A549 (cell line): ENCODE data around the gene PLIN5. TPM values are rescaled to one million over a fixed set of nuclear protein-coding genes. Genes with fewer than 3 reads are reported as not detected.

Source experiments
- ATAC-seq, 2 experiments: fragments of 200-7000 bp in 1 of 2; fragments of >200 bp in 1 of 2; cut with Nextera tagmentation in 1 of 2; cut with Tn5 transposase in 1 of 2; 3 replicates each; pipeline versions ENCODE4 v1.8.0 to v1.9.1; 2018 to 2020; ENCODE audit warnings: mild to moderate bottlenecking in 1 of 2, moderate library complexity in 1 of 2
- CTCF ChIA-PET: fragments of 300-600 bp; sonication (Branson Sonifier 250); formaldehyde crosslinking; extraction: SDS; loops from one replicate; lab custom pipeline; 2021; ENCODE audit warnings: antibody characterized with exemption, inconsistent platforms; lab: Yijun Ruan, JAX
- POLR2A ChIA-PET: fragments of 350-600 bp; formaldehyde crosslinking; extraction: SDS; loops from one replicate; lab custom pipeline; 2021; ENCODE audit warnings: antibody characterized with exemption, inconsistent platforms; lab: Yijun Ruan, JAX
- DNase-seq, 2 experiments: peaks; one replicate each; pipeline versions ENCODE4 v3.0.0 to v3.0.0-alpha.2; 2011 to 2016; ENCODE audit warnings: low read depth in 1 of 2, low spot score in 1 of 2
- FAIRE-seq: peaks from 2 replicates; lab custom pipeline; 2011; peaks lifted over from hg19 to GRCh38; lab: Jason Lieb, UNC
- H3K27ac ChIP-seq, 2 experiments: fragments of >200 bp; sonication (Bioruptor Twin); formaldehyde crosslinking; 3 replicates each; pipeline ENCODE4 v1.5.1; 2016 to 2017
- H3K4me1 ChIP-seq: fragments of >200 bp; sonication (Bioruptor Twin); formaldehyde crosslinking; 3 replicates; pipeline ENCODE4 v1.6.1; 2016
- H3K4me2 ChIP-seq: fragments of >200 bp; sonication (Bioruptor Twin); formaldehyde crosslinking; 3 replicates; pipeline ENCODE4 v1.6.1; 2016
- H3K4me3 ChIP-seq: fragments of >200 bp; sonication (Bioruptor Twin); formaldehyde crosslinking; 3 replicates; pipeline ENCODE4 v1.5.1; 2016
- H3K9me3 ChIP-seq: fragments of >200 bp; sonication (Bioruptor Twin); formaldehyde crosslinking; 3 replicates; pipeline ENCODE4 v1.6.1; 2016
- BHLHE40 ChIP-seq: IDR thresholded peaks from 2 replicates; pipeline ENCODE4 v1.6.1; 2012; ENCODE audit warnings: low read depth, low read length, inconsistent platforms
- CHD4 ChIP-seq: fragments of 200-600 bp; sonication (generic); IDR thresholded peaks from 2 replicates; pipeline ENCODE4 v1.6.1; 2016; ENCODE audit warnings: antibody characterized with exemption, mild to moderate bottlenecking, borderline replicate concordance
- FOSL2 ChIP-seq, 2 experiments: fragments of 450-650 bp in 1 of 2; fragments of >200 bp in 1 of 2; sonication (Bioruptor Twin) in 1 of 2; formaldehyde crosslinking; IDR thresholded peaks; 2 replicates each; pipeline versions ENCODE4 v1.5.0 to v1.6.1; 2016 to 2020; ENCODE audit warnings: mild to moderate bottlenecking in 1 of 2, moderate library complexity in 1 of 2
- GATA3 ChIP-seq: IDR thresholded peaks from 2 replicates; pipeline ENCODE4 v1.6.1; 2012; ENCODE audit warnings: borderline replicate concordance
- HOXB5 ChIP-seq: fragments of 250-450 bp; sonication (Bioruptor Pico); IDR thresholded peaks from 2 replicates; pipeline ENCODE4 v1.5.0; 2020; ENCODE audit warnings: mild to moderate bottlenecking, moderate library complexity
- MAFK ChIP-seq: fragments of 450-650 bp; IDR thresholded peaks from 2 replicates; pipeline ENCODE4 v1.6.1; 2014; ENCODE audit not compliant: partially characterized antibody
- MAZ ChIP-seq: fragments of 150-350 bp; IDR thresholded peaks from 2 replicates; pipeline ENCODE4 v1.6.1; 2014; ENCODE audit warnings: antibody characterized with exemption, low read depth, low read length, borderline replicate concordance
- MYC ChIP-seq: IDR thresholded peaks from 2 replicates; pipeline ENCODE4 v1.6.1; 2012; ENCODE audit warnings: mild to moderate bottlenecking, inconsistent platforms, low read length, improper control_type of control experiment, borderline replicate concordance
- NFE2L2 ChIP-seq: fragments of 150-350 bp; conservative IDR thresholded peaks from 2 replicates; pipeline ENCODE4 v1.6.1; 2014; ENCODE audit warnings: low read length
- NPAS2 ChIP-seq: fragments of 250-450 bp; sonication (Bioruptor Pico); IDR thresholded peaks from 2 replicates; pipeline ENCODE4 v1.8.0; 2022; ENCODE audit warnings: mild to moderate bottlenecking, moderate library complexity, borderline replicate concordance
- POLR2A ChIP-seq: IDR thresholded peaks from 2 replicates; pipeline ENCODE4 v1.6.1; 2012; ENCODE audit warnings: mild to moderate bottlenecking, low read length
- POLR2AphosphoS2 ChIP-seq: conservative IDR thresholded peaks from 2 replicates; pipeline ENCODE4 v1.6.1; 2012; ENCODE audit warnings: low read length, improper control_type of control experiment, inconsistent platforms
- RAD21 ChIP-seq, 2 experiments: fragments of >200 bp in 1 of 2; sonication (Bioruptor Twin) in 1 of 2; formaldehyde crosslinking in 1 of 2; IDR thresholded peaks in 1 of 2; conservative IDR thresholded peaks in 1 of 2; 2 replicates in 1 of 2; 3 replicates in 1 of 2; pipeline ENCODE4 v1.6.1; 2012 to 2018; ENCODE audit warnings: inconsistent platforms in 1 of 2
- RNF2 ChIP-seq: fragments of 200-600 bp; sonication (generic); IDR thresholded peaks from 2 replicates; pipeline ENCODE4 v1.6.1; 2016; ENCODE audit warnings: low read depth, mild to moderate bottlenecking, antibody characterized with exemption, moderate library complexity, borderline replicate concordance
- ZFP36 ChIP-seq: fragments of 450-650 bp; IDR thresholded peaks from 2 replicates; pipeline ENCODE4 v1.6.1; 2014; ENCODE audit warnings: borderline replicate concordance; ENCODE audit not compliant: partially characterized antibody
- ZSCAN20 ChIP-seq: fragments of 250-450 bp; sonication (Bioruptor Pico); IDR thresholded peaks from 2 replicates; pipeline ENCODE4 v1.8.0; 2022; ENCODE audit warnings: mild to moderate bottlenecking, moderate library complexity
- WGBS: methylation state at CpG from one replicate; pipeline ENCODE4 v1.1.6; 2017; ENCODE audit errors: missing lambda C conversion rate; 5-methylcytosine and 5-hydroxymethylcytosine counted together
- polyA plus RNA-seq, 4 experiments: library from polyadenylated mRNA; depleted of rRNA in 3 of 4; stranded (reverse); fragments of >200 nt; fragmentation: RNase III in 1 of 4; extraction: RNeasy Plus Mini Kit Qiagen cat#74134 plus additional on column Dnase treatment in 1 of 4; gene quantifications; 2 replicates in 3 of 4; 3 replicates in 1 of 4; pipeline ENCODE4 v1.2.3, GENCODE V29; 2011 to 2017
- TF ChIP-seq, protein P1 (sequence below): fragments of >200 bp; sonication (Bioruptor Twin); formaldehyde crosslinking; IDR thresholded peaks from 3 replicates; pipeline ENCODE4 v1.5.1; 2016
- TF ChIP-seq, protein P2 (sequence below): fragments of 450-650 bp; IDR thresholded peaks from 2 replicates; pipeline ENCODE4 v1.6.1; 2014; ENCODE audit warnings: antibody characterized with exemption
- TF ChIP-seq, protein P3 (sequence below): IDR thresholded peaks from 2 replicates; pipeline ENCODE4 v1.6.1; 2012

PLIN5 gene
- polyA plus RNA-seq, 2 of the 4 experiments (the other 2 are of a cell fraction): 0.08 to 0.25 TPM

DNA sequence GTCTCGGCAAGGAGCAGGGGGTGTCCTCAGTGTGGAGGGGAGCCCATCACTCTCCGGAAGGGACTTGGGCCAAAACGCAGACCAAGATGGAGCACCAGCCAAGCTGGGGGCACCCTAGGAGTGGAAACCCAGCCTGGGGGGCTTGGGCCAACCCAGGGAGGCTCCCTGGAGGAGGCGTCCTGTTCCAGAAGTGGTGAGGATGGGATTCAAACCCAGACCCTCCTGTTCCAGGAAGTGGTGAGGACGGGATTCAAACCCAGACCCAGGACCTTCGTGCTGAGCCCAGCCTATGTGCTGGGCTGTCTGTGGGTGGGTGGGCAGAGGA lies 15.9 kb downstream of the PLIN5 start:
- ATAC-seq (no peak), FAIRE-seq (no peak), DNase-seq (no peak)
- H3K27ac ChIP-seq: peak overlapping the region in 1 of 2 experiments; percentile 68; a peak in 3 of 6 replicates
- TF ChIP-seq ZFP36: peak; percentile 84
- no peak for TF ChIP-seq MAZ
- H3K4me2 ChIP-seq: no peak overlapping the region
- H3K9me3 ChIP-seq: no peaks in the 10 kb centered on the region
- 100% methylated on average over 1 of the region's 6 CpGs for WGBS
- H3K4me1 ChIP-seq: peaks cover 15% of the 10 kb centered on the region
- ChIA-PET CTCF (no interaction called here), POLR2A (no interaction called here)
- no peak overlapping the region for H3K4me3 ChIP-seq

- POLR2A ChIA-PET: interaction anchor here (0.6 kb wide), 1 partner anchor 50 kb away, joined by 4 read pairs; no protein-coding TSS in a partner anchor
- Histone ChIP-seq H3K9me3 (no peaks in the 10 kb centered on the region), H3K27ac (peak within 1 kb of the TSS in 1 of 2 experiments; percentile 82; a peak in 3 of 6 replicates), H3K4me3 (no peak within 1 kb of the TSS), H3K4me1 (peaks cover 15% of the 10 kb centered on the region), H3K4me2 (no peak within 1 kb of the TSS)
- 86% methylated on average over 29 of the region's 34 CpGs for WGBS
- TF ChIP-seq BHLHE40: no peak
- TF ChIP-seq ZSCAN20 (CRISPR knock-in tag): no peak
- TF ChIP-seq CHD4: no peak
- no peak for TF ChIP-seq MAFK
- no peak for TF ChIP-seq MYC
- TF ChIP-seq, protein P1, sequence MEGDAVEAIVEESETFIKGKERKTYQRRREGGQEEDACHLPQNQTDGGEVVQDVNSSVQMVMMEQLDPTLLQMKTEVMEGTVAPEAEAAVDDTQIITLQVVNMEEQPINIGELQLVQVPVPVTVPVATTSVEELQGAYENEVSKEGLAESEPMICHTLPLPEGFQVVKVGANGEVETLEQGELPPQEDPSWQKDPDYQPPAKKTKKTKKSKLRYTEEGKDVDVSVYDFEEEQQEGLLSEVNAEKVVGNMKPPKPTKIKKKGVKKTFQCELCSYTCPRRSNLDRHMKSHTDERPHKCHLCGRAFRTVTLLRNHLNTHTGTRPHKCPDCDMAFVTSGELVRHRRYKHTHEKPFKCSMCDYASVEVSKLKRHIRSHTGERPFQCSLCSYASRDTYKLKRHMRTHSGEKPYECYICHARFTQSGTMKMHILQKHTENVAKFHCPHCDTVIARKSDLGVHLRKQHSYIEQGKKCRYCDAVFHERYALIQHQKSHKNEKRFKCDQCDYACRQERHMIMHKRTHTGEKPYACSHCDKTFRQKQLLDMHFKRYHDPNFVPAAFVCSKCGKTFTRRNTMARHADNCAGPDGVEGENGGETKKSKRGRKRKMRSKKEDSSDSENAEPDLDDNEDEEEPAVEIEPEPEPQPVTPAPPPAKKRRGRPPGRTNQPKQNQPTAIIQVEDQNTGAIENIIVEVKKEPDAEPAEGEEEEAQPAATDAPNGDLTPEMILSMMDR: no peak
- TF ChIP-seq, protein P2, sequence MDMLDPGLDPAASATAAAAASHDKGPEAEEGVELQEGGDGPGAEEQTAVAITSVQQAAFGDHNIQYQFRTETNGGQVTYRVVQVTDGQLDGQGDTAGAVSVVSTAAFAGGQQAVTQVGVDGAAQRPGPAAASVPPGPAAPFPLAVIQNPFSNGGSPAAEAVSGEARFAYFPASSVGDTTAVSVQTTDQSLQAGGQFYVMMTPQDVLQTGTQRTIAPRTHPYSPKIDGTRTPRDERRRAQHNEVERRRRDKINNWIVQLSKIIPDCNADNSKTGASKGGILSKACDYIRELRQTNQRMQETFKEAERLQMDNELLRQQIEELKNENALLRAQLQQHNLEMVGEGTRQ: no peak
- no peak for TF ChIP-seq POLR2A
- no peak for TF ChIP-seq POLR2AphosphoS2
- TF ChIP-seq NFE2L2: no peak
- TF ChIP-seq RNF2: no peak
- TF ChIP-seq HOXB5: no peak
- TF ChIP-seq RAD21 (conservative IDR thresholded peaks at IDR 0.05 in 1 of 2, IDR thresholded peaks at IDR 0.05 in 1 of 2): no peak
- TF ChIP-seq, protein P3, sequence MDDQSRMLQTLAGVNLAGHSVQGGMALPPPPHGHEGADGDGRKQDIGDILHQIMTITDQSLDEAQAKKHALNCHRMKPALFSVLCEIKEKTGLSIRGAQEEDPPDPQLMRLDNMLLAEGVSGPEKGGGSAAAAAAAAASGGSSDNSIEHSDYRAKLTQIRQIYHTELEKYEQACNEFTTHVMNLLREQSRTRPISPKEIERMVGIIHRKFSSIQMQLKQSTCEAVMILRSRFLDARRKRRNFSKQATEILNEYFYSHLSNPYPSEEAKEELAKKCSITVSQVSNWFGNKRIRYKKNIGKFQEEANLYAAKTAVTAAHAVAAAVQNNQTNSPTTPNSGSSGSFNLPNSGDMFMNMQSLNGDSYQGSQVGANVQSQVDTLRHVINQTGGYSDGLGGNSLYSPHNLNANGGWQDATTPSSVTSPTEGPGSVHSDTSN: no peak
- no peak for TF ChIP-seq FOSL2 (IDR thresholded peaks at IDR 0.05)
- no peak for TF ChIP-seq FOSL2 (CRISPR knock-in tag; IDR thresholded peaks at IDR 0.05)
- no peak for TF ChIP-seq GATA3
- TF ChIP-seq NPAS2 (CRISPR knock-in tag): no peak
- peak; percentile 48 to 52; a peak in 5 of 6 replicates for ATAC-seq
- peak in 1 of 2 experiments; percentile 24 for DNase-seq
- CTCF ChIA-PET: interaction anchor here (0.5 kb wide), 1 partner anchor 528 kb away, joined by 3 read pairs; no protein-coding TSS in a partner anchor
- no peak for FAIRE-seq
These were observed 16.5 kb downstream of the PLIN5 start, which contains the start of gene PLIN4 for GRCh38 chr19:4518345-4519171. PLIN4 (minus strand) TSS chr19:4518486; CDS start chr19:4518272, 214 bp downstream.
